H1 (cell line): ENCODE data around the gene DENND4C. TPM values are rescaled to one million over a fixed set of nuclear protein-coding genes. Genes with fewer than 3 reads are reported as not detected.

Experiments used
- CTCF ChIA-PET: fragments of 300-600 bp; sonication (Branson Sonifier 250); formaldehyde crosslinking; loops from one replicate; lab custom pipeline; 2021; ENCODE audit not compliant: partially characterized antibody; lab: Charles Lee
- POLR2A ChIA-PET: fragments of 300-600 bp; sonication (Branson Sonifier 250); formaldehyde crosslinking; loops from one replicate; lab custom pipeline; 2021; ENCODE audit warnings: inconsistent platforms; ENCODE audit not compliant: partially characterized antibody; lab: Charles Lee
- DNase-seq, 2 experiments: peaks; one replicate each; pipeline versions ENCODE4 v3.0.0 to v3.0.0-alpha.2; 2010 to 2022; ENCODE audit warnings: low spot score in 2 of 2, low read depth in 1 of 2, mixed read lengths in 1 of 2
- FAIRE-seq: peaks from 2 replicates; lab custom pipeline; 2011; peaks lifted over from hg19 to GRCh38; lab: Jason Lieb, UNC
- H2AFZ ChIP-seq: 2 replicates; pipeline ENCODE4 v1.8.1; 2012; ENCODE audit warnings: low read length, inconsistent platforms
- H2AK5ac ChIP-seq: 2 replicates; pipeline ENCODE4 v1.6.1; 2013; ENCODE audit warnings: low read depth, low read length
- H2BK120ac ChIP-seq: replicated peaks from 2 replicates; pipeline ENCODE3; 2013; ENCODE audit warnings: low read depth, low read length, inconsistent platforms
- H2BK12ac ChIP-seq: 2 replicates; pipeline ENCODE4 v1.6.1; 2013; ENCODE audit warnings: low read depth, low read length
- H2BK15ac ChIP-seq: 2 replicates; pipeline ENCODE4 v1.6.1; 2013; ENCODE audit warnings: low read length
- H2BK20ac ChIP-seq: 2 replicates; pipeline ENCODE4 v1.6.1; 2013; ENCODE audit warnings: low read length
- H2BK5ac ChIP-seq: 2 replicates; pipeline ENCODE4 v1.6.1; 2013; ENCODE audit warnings: low read depth, low read length
- H3K14ac ChIP-seq: 2 replicates; pipeline ENCODE4 v1.6.1; 2013; ENCODE audit warnings: inconsistent platforms; ENCODE audit not compliant: insufficient read length
- H3K18ac ChIP-seq: 2 replicates; pipeline ENCODE4 v1.6.1; 2013; ENCODE audit warnings: low read length; ENCODE audit errors: extremely low read depth
- H3K23ac ChIP-seq: 2 replicates; pipeline ENCODE4 v1.6.1; 2013; ENCODE audit warnings: inconsistent platforms; ENCODE audit not compliant: insufficient read length
- H3K23me2 ChIP-seq: 2 replicates; pipeline ENCODE4 v1.6.1; 2013; ENCODE audit warnings: low read depth, low read length
- H3K27ac ChIP-seq: 2 replicates; pipeline ENCODE4 v1.6.1; 2011; ENCODE audit warnings: low read depth, low read length, inconsistent platforms
- H3K27me3 ChIP-seq, 4 experiments: replicated peaks in 1 of 4; 1 replicate in 1 of 4; 2 replicates in 3 of 4; pipeline versions ENCODE4 v1.6.1 to v1.8.1; 2011 to 2013; ENCODE audit warnings: low read length in 3 of 4, mild to moderate bottlenecking in 3 of 4, inconsistent platforms in 2 of 4, mixed read lengths in 2 of 4, moderate library complexity in 1 of 4; ENCODE audit not compliant: control insufficient read depth in 3 of 4, insufficient read depth in 3 of 4; ENCODE audit errors: extremely low read depth in 1 of 4
- H3K36me3 ChIP-seq, 4 experiments: 2 replicates each; pipeline versions ENCODE4 v1.6.1 to v1.8.1; 2011 to 2013; ENCODE audit warnings: mild to moderate bottlenecking in 4 of 4, low read length in 3 of 4, moderate library complexity in 2 of 4, control low read depth in 1 of 4, inconsistent platforms in 1 of 4; ENCODE audit not compliant: insufficient read depth in 4 of 4, control insufficient read depth in 2 of 4
- H3K4ac ChIP-seq: replicated peaks from 2 replicates; pipeline ENCODE3; 2013; ENCODE audit warnings: low read length, low read depth, mixed read lengths, inconsistent platforms; ENCODE audit not compliant: insufficient read length
- H3K4me1 ChIP-seq, 4 experiments: replicated peaks in 1 of 4; 1 replicate in 1 of 4; 2 replicates in 3 of 4; pipeline versions ENCODE4 v1.6.1 to v1.8.1; 2011 to 2013; ENCODE audit warnings: low read length in 3 of 4, inconsistent platforms in 2 of 4, mixed read lengths in 1 of 4; ENCODE audit not compliant: insufficient read depth in 4 of 4, control insufficient read depth in 3 of 4
- H3K4me2 ChIP-seq, 2 experiments: 2 replicates each; pipeline versions ENCODE4 v1.6.1 to v1.8.1; 2011 to 2013; ENCODE audit warnings: low read depth in 2 of 2, low read length in 2 of 2, control low read depth in 1 of 2, inconsistent platforms in 1 of 2, mild to moderate bottlenecking in 1 of 2; ENCODE audit not compliant: insufficient read depth in 1 of 2
- H3K4me3 ChIP-seq, 4 experiments: fragments of 200-600, 300-600 bp in 1 of 4; sonication (generic), shearing (Covaris generic), sonication (Bioruptor Twin) in 1 of 4; 2 replicates each; pipeline versions ENCODE4 v1.5.1 to v1.8.1; 2011 to 2016; ENCODE audit warnings: low read length in 4 of 4, low read depth in 3 of 4, control low read depth in 2 of 4, inconsistent platforms in 2 of 4, mild to moderate bottlenecking in 2 of 4, mixed read lengths in 1 of 4, moderate library complexity in 1 of 4; ENCODE audit not compliant: insufficient read depth in 2 of 4; ENCODE audit errors: extremely low read depth in 1 of 4
- H3K56ac ChIP-seq: replicated peaks from 2 replicates; pipeline ENCODE3; 2013; ENCODE audit warnings: low read depth, mild to moderate bottlenecking, mixed read lengths, low read length, inconsistent platforms; ENCODE audit not compliant: insufficient read length
- H3K79me1 ChIP-seq: 2 replicates; pipeline ENCODE4 v1.6.1; 2013; ENCODE audit warnings: low read depth, low read length, control low read depth
- H3K79me2 ChIP-seq, 2 experiments: 2 replicates each; pipeline versions ENCODE4 v1.6.1 to v1.8.1; 2012 to 2013; ENCODE audit warnings: low read length in 2 of 2, mild to moderate bottlenecking in 2 of 2, inconsistent platforms in 1 of 2; ENCODE audit not compliant: insufficient read depth in 2 of 2, control insufficient read depth in 1 of 2
- H3K9ac ChIP-seq, 4 experiments: replicated peaks in 1 of 4; 1 replicate in 1 of 4; 2 replicates in 3 of 4; pipeline versions ENCODE4 v1.6.1 to v1.8.1; 2011 to 2013; ENCODE audit warnings: low read depth in 3 of 4, low read length in 3 of 4, control low read depth in 2 of 4, mild to moderate bottlenecking in 2 of 4, moderate library complexity in 2 of 4, inconsistent platforms in 1 of 4; ENCODE audit errors: extremely low read depth in 1 of 4
- H3K9me3 ChIP-seq, 2 experiments: 2 replicates each; pipeline versions ENCODE4 v1.6.1 to v1.8.1; 2012 to 2013; ENCODE audit warnings: mild to moderate bottlenecking in 2 of 2, moderate library complexity in 2 of 2, control low read depth in 1 of 2, inconsistent platforms in 1 of 2, low read depth in 1 of 2, low read length in 1 of 2, mixed read lengths in 1 of 2; ENCODE audit not compliant: insufficient read depth in 2 of 2
- H4K20me1 ChIP-seq, 2 experiments: replicated peaks in 1 of 2; 2 replicates each; pipeline versions ENCODE3 to v1.8.1; 2011 to 2013; ENCODE audit warnings: inconsistent platforms in 2 of 2, low read length in 2 of 2, mild to moderate bottlenecking in 1 of 2; ENCODE audit not compliant: insufficient read depth in 2 of 2, control insufficient read depth in 1 of 2
- H4K5ac ChIP-seq: 2 replicates; pipeline ENCODE4 v1.6.1; 2013; ENCODE audit warnings: low read length, low read depth, mixed read lengths, inconsistent platforms; ENCODE audit not compliant: insufficient read length
- H4K8ac ChIP-seq: 2 replicates; pipeline ENCODE4 v1.8.0; 2013; ENCODE audit warnings: mild to moderate bottlenecking, moderate library complexity, low read length, inconsistent platforms; ENCODE audit not compliant: insufficient read depth; ENCODE audit errors: extremely low read depth
- H4K91ac ChIP-seq: replicated peaks from 2 replicates; pipeline ENCODE3; 2013; ENCODE audit warnings: low read length, mixed read lengths, inconsistent platforms; ENCODE audit not compliant: insufficient read length
- ATF3 ChIP-seq: IDR thresholded peaks from 2 replicates; pipeline ENCODE4 v1.6.1; 2011; ENCODE audit warnings: low read depth, mild to moderate bottlenecking, low read length; ENCODE audit not compliant: insufficient read depth
- EGR1 ChIP-seq: IDR thresholded peaks from 2 replicates; pipeline ENCODE4 v1.6.1; 2011; ENCODE audit warnings: low read depth, low read length, borderline replicate concordance
- HDAC2 ChIP-seq, 2 experiments: fragments of 300-600 bp in 1 of 2; sonication (generic) in 1 of 2; IDR thresholded peaks; 2 replicates each; pipeline ENCODE4 v1.6.1; 2011 to 2012; ENCODE audit warnings: low read depth in 2 of 2, low read length in 2 of 2, mild to moderate bottlenecking in 2 of 2, moderate library complexity in 2 of 2, borderline replicate concordance in 1 of 2, inconsistent platforms in 1 of 2
- POLR2A ChIP-seq, 2 experiments: IDR thresholded peaks; 1 replicate in 1 of 2; 2 replicates in 1 of 2; pipeline ENCODE4 v1.6.1; 2011; ENCODE audit warnings: low read depth in 2 of 2, low read length in 2 of 2, mild to moderate bottlenecking in 2 of 2; ENCODE audit errors: control extremely low read depth in 1 of 2
- SP1 ChIP-seq: IDR thresholded peaks from 2 replicates; pipeline ENCODE4 v1.6.1; 2011; ENCODE audit warnings: low read depth, low read length
- SP4 ChIP-seq: IDR thresholded peaks from 2 replicates; pipeline ENCODE4 v1.6.1; 2012; ENCODE audit warnings: low read length, inconsistent platforms
- SUZ12 ChIP-seq: fragments of 200-600 bp; sonication (generic); IDR thresholded peaks from 2 replicates; pipeline ENCODE4 v1.6.1; 2012; ENCODE audit warnings: mild to moderate bottlenecking, inconsistent platforms, low read length, moderate library complexity, mixed read lengths
- TBP ChIP-seq: IDR thresholded peaks from 2 replicates; pipeline ENCODE4 v1.6.1; 2011; ENCODE audit warnings: low read depth, low read length, improper control_type of control experiment
- USF2 ChIP-seq: IDR thresholded peaks from 2 replicates; pipeline ENCODE4 v1.6.1; 2011; ENCODE audit warnings: low read length, improper control_type of control experiment
- YY1 ChIP-seq: IDR thresholded peaks from 2 replicates; pipeline ENCODE4 v1.6.1; 2011; ENCODE audit warnings: low read depth, mild to moderate bottlenecking, low read length
- WGBS, 2 experiments: shearing (Covaris generic) in 1 of 2; methylation state at CpG; one replicate each; pipeline versions ENCODE4 v1.1.6 to v1.1.7; 2013 to 2015; ENCODE audit warnings: low lambda C conversion rate in 2 of 2, mixed read lengths in 2 of 2, inconsistent platforms in 1 of 2, low coverage in 1 of 2, missing lambda C conversion rate in 1 of 2; ENCODE audit not compliant: insufficient replicate concordance in 2 of 2, insufficient coverage in 1 of 2, insufficient read length in 1 of 2; ENCODE audit errors: extremely low coverage in 1 of 2, missing lambda C conversion rate in 1 of 2; 5-methylcytosine and 5-hydroxymethylcytosine counted together
- polyA plus RNA-seq, 7 experiments: library from polyadenylated mRNA; depleted of rRNA in 3 of 7; stranded (reverse) in 5 of 7; unstranded in 2 of 7; fragments of >200 nt in 5 of 7; fragments of 200-250 nt in 2 of 7; gene quantifications; 1 replicate in 5 of 7; 2 replicates in 1 of 7; 4 replicates in 1 of 7; pipeline versions ENCODE4 v1.2.1 to v1.2.3, GENCODE V29; 2011 to 2013; ENCODE audit warnings: missing spikeins in 2 of 7, mixed read lengths in 2 of 7
- total RNA-seq: library from RNA; stranded (reverse); fragmentation: NEBNext Ultra II Directional; extraction: Animal tissue kit (Norgen Biotek cat#: 25700); gene quantifications from 2 replicates; pipeline ENCODE4 v1.2.1, GENCODE V29; 2021
- TF ChIP-seq, protein P1 (sequence below): IDR thresholded peaks from 2 replicates; pipeline ENCODE4 v1.6.1; 2012; ENCODE audit warnings: inconsistent platforms
- TF ChIP-seq, protein P2 (sequence below): IDR thresholded peaks from 2 replicates; pipeline ENCODE4 v1.6.1; 2012; ENCODE audit warnings: inconsistent platforms

DENND4C gene
- total and polyA plus RNA-seq, 2 of the 8 experiments (the other 6 are each of a cell fraction or from before 2014, with no cell fraction given), result 6.9 to 18.9 TPM

DNA sequence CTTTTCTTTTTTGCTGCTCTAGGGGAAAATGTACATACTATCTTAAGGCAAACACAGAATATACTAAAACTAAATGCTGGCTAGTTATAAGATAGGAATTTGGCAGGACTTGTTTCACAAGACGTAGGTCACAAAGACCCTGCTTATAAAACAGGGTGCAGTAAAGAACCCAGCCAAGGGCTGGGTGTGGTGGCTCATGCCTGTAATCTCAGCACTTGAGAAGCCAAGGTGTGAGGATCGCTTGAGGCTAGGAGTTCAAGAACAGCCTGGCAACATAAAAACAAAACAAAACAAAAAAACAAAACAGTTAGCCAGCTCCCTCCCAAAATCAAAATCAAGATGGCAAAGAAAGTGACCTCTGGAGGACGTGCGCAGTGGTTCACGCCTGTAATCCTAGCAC is 49.5 kb upstream of the DENND4C start:
- no peaks in the 10 kb centered on the region for H3K4me1 ChIP-seq
- H2BK20ac ChIP-seq, result no peak overlapping the region
- no peaks in the 10 kb centered on the region for H3K23me2 ChIP-seq
- no peak overlapping the region for H2BK12ac ChIP-seq
- H3K9ac ChIP-seq, result no peak overlapping the region
- H3K4me2 ChIP-seq, result no peak overlapping the region
- CTCF ChIA-PET, result interaction anchor here (1.3 kb wide), 1 partner anchor 18 kb away, joined by 4 read pairs; no protein-coding TSS in a partner anchor
- no peaks in the 10 kb centered on the region for H3K79me2 ChIP-seq
- H4K91ac ChIP-seq, result no peak overlapping the region
- no peaks in the 10 kb centered on the region for H3K9me3 ChIP-seq
- no peak overlapping the region for H2BK120ac ChIP-seq
- no peak overlapping the region for H4K5ac ChIP-seq
- no peak overlapping the region for H2BK5ac ChIP-seq
- H3K79me1 ChIP-seq, result no peaks in the 10 kb centered on the region
- POLR2A ChIA-PET, result no interaction called here
- no peak overlapping the region for H3K14ac ChIP-seq
- H2BK15ac ChIP-seq, result no peak overlapping the region
- H3K4ac ChIP-seq, result no peak overlapping the region
- no peak overlapping the region for H2AFZ ChIP-seq
- no peak overlapping the region for H3K4me3 ChIP-seq
- 87% methylated on average over 5 of the region's 5 CpGs; no CpG with 5 or more reads in 1 of the 2 experiments for WGBS, 2 experiments
- H4K20me1 ChIP-seq, result no peaks in the 10 kb centered on the region
- no peak overlapping the region for H3K23ac ChIP-seq
- no peak for FAIRE-seq
- no peaks in the 10 kb centered on the region for H3K36me3 ChIP-seq
- no peak overlapping the region for H3K27ac ChIP-seq
- H3K56ac ChIP-seq, result no peak overlapping the region
- H3K27me3 ChIP-seq, result peaks cover 0 to 1% (median 0%) of the 10 kb centered on the region in 4 experiments; a peak in 1 of 7 replicates
- H3K18ac ChIP-seq, result no peak overlapping the region
- H4K8ac ChIP-seq, result no peak overlapping the region
- H2AK5ac ChIP-seq, result no peak overlapping the region
- no peak for DNase-seq
- TF ChIP-seq EGR1, result no peak
- TF ChIP-seq HDAC2 (IDR thresholded peaks at IDR 0.05; ENCODE audit: borderline replicate concordance in 1 of 2, low read depth in 2 of 2, low read length in 2 of 2), result no peak
- no peak for TF ChIP-seq TBP
- TF ChIP-seq SP1, result no peak
- TF ChIP-seq ATF3, result no peak
- no peak for TF ChIP-seq USF2
- TF ChIP-seq POLR2A (IDR thresholded peaks at IDR 0.05; ENCODE audit: control extremely low read depth in 1 of 2, low read depth in 2 of 2, low read length in 2 of 2), result no peak
- TF ChIP-seq, protein P1, sequence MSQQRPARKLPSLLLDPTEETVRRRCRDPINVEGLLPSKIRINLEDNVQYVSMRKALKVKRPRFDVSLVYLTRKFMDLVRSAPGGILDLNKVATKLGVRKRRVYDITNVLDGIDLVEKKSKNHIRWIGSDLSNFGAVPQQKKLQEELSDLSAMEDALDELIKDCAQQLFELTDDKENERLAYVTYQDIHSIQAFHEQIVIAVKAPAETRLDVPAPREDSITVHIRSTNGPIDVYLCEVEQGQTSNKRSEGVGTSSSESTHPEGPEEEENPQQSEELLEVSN, result no peak
- no peak for TF ChIP-seq YY1
- TF ChIP-seq SUZ12, result no peak
- no peak for TF ChIP-seq SP4
- TF ChIP-seq, protein P2, sequence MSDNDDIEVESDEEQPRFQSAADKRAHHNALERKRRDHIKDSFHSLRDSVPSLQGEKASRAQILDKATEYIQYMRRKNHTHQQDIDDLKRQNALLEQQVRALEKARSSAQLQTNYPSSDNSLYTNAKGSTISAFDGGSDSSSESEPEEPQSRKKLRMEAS, result no peak
